GM21423 (cell line): ENCODE measurements around the gene KIF5A.
"Not testable (repeated sequence)": the region's sequence is repeated elsewhere in the genome, so short reads cannot be mapped to it uniquely, and the experiment has no call there.

Source experiments
- ATAC-seq: cut with Tn5 transposase; IDR thresholded peaks from one replicate; pipeline ENCODE4 v1.9.1; 2021; ENCODE audit warnings: mild to moderate bottlenecking, moderate library complexity; ENCODE audit not compliant: unreplicated experiment

The KIF5A gene

DNA sequence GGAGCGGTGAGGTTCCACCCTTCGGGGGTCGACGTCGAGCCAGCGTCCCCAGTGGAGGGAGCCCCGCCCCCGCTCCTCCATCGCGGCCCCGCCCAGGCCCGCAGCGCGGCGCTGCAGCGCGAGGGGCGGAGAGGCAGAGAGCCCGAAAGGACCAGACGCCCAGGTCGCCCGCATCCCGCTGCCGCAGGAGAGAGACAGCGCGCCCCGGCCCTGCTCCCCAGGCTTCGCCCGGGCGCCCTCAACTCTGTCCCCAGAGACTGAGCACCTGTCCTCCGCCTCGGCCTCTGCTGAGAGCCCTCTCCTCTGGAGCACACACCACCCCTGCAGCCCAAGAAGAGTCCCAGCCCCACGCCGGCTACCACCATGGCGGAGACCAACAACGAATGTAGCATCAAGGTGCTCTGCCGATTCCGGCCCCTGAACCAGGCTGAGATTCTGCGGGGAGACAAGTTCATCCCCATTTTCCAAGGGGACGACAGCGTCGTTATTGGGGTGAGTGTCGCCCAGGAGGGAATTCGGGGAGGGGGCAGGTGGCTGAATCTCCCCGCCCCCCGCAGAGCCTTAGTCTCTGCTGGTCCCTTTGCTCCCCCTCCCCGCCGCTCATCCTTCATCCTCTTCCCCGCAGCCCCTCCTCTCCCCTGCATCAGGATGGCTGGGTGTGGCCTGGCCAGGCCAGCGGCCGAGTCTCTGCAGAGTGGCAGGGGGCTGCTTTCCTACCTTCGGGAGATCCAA, at the start of gene KIF5A:
Gene KIF5A, plus strand, starts transcription at position 136 of the 732 bp plus-strand sequence. Its CDS starts 228 bp downstream, at position 364.
- ATAC-seq = no peak

DNA sequence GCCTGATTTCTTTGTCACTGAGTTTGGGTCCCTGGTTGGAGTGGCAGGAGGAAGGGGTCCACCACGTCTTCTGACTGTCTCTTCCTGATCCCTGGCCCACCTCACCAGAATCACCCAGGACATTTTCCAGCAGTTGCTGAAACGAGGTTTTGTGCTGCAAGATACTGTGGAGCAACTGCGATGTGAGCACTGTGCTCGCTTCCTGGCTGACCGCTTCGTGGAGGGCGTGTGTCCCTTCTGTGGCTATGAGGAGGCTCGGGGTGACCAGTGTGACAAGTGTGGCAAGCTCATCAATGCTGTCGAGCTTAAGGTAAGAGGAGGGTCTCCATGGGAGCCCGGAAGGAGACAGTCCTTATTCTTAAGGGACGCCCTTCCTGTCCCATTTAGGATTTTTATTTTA, 49.6 kb upstream of the KIF5A start:
- ATAC-seq = no peak

DNA sequence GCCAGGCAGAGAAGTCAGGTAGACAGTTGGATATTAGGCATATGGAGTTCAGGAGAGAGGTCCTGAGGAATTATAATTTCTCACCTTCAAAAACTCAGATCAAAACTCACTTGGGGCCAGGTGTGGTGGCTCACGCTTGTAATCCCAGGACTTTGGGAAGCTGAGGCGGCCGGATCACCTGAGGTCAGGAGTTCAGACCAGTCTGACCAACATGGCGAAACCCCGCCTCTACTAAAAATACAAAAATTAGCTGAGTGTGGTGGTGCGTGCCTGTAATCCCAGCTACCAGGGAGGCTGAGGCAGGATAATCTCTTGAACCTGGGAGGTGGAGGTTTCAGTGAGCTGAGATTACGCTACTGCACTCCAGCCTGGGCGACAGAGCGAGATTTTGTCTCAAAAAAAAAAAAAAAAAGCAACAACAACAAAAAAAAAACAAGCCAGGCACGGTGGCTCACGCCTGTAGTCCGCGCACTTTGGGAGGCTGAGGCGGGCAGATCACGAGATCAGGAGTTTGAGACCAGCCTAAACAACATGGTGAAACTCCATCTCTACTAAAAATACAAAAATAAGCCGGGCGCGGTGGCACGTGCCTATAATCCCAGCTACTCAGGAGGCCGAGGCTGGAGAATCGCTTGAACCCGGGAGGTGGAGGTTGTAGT, 47.4 kb upstream of the KIF5A start:
- not testable (repeated sequence) for ATAC-seq

DNA sequence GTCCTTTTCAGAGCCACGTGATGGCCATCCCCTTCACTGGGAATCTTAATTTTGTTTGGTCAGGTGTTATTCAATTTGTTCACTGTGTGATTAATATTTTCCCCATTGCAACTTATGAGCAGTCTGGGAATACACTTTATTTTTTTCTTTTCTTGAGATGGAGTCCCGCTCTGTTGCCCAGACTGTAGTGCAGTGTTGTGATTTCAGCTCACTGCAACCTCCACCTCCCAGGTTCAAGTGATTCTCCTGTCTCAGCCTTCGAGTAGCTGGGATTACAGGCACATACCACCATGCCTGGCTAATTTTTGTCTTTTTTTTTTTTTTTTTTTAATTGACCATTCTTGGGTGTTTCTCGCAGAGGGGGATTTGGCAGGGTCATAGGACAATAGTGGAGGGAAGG, 43.3 kb upstream of the KIF5A start:
- not testable (repeated sequence) for ATAC-seq

DNA sequence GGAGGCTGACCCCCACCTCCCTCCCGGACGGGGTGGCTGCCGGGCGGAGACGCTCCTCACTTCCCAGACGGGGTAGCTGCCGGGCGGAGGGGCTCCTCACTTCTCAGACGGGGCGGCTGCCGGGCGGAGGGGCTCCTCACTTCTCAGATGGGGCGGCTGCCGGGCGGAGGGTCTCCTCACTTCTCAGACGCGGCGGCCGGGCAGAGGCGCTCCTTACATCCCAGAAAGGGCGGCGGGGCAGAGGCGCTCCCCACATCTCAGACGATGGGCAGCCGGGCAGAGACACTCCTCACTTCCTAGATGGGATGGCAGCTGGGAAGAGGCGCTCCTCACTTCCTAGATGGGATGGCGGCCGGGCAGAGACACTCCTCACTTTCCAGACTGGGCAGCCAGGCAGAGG, 42.0 kb upstream of the KIF5A start:
- not testable (repeated sequence) for ATAC-seq

DNA sequence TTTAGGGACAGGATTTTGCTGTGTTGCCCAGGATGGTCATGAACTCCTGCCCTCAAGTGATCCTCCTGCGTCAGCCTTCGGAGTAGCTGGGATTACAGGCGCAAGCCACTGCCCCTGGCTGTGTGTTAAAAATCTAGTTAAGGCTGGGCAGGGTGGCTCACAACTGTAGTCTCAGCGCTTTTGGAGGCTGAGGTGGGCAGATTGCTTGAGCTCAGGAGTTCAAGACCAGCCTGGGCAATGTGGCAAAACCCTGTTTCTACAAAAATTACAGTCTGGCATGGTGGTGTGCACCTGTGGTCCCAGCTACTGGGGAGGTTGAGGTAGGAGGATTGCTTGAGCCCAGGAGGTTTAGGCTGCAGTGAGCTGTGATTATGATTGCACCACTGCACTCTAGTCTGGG, 38.7 kb upstream of the KIF5A start:
- no peak for ATAC-seq

DNA sequence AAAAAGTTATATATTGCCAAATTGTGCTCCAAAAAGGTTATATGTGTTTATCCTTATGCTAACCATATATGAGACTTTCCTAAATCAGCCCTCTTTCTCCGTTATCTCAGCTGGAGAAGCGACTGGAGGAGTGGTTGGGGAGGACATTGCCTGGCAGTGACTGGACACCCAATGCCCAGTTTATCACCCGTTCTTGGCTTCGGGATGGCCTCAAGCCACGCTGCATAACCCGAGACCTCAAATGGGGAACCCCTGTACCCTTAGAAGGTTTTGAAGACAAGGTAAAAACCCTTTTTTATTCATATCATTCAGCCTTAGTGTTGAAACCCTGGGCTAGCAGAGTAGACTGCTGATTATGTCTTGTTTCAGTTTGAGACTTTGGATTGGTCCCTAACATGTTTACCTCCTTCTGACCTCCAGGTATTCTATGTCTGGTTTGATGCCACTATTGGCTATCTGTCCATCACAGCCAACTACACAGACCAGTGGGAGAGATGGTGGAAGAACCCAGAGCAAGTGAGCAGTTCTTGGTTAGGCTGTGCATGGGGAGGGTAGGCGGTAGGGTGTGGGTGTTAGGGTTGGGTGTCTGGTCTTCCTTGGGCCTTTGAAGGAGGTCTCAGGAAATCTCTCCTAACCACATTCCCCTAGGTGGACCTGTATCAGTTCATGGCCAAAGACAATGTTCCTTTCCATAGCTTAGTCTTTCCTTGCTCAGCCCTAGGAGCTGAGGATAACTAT, 38.1 kb upstream of the KIF5A start:
- ATAC-seq = no peak

DNA sequence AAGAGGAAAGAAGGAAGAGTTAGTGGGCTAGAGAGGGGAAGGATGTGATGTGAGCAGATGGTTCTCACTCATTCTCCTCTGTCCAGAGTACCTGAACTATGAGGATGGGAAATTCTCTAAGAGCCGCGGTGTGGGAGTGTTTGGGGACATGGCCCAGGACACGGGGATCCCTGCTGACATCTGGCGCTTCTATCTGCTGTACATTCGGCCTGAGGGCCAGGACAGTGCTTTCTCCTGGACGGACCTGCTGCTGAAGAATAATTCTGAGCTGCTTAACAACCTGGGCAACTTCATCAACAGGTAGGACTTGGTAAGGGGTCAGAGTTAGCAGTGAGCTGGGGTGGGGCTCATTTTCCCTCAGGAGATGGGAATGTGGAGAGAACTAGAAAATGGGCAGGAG, 37.2 kb upstream of the KIF5A start:
- no peak for ATAC-seq

DNA sequence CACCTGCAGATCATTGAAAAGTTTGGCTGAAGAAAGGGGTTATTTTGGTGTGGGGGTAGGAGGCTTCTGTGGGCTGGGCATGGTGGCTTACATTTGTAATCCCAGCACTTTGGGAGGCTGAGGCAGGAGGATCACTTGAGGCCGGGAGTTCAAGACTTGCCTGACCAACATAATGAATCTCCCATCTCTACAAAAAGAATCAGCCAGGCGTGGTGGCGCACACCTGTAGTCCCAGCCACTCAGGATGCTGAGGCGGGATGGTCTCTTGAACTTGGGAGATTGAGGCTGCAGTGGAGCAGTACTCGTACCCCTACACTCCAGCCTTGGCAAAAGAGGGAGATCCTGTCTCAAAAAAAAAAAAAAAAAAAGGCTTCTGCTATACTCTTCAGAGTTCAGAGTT, 36.6 kb upstream of the KIF5A start:
- no peak for ATAC-seq

DNA sequence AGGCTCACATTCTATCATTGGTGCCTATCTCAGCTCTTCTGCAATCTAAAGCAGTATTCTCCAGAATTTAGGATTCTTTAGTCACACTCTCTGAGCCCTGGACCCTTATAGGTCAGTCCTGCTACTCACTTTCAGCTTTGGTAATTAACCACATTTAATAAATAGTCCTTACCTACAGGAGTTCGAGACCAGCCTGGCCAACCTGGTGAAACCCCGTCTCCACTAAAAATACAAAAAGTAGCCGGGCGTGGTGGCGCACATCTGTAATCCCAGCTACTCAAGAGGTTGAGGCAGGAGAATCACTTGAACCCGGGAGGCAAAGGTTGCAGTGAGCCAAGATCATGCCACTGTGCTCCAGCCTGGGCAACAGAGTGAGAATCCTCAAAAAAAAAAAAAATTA, 36.2 kb upstream of the KIF5A start:
- not testable (repeated sequence) for ATAC-seq

DNA sequence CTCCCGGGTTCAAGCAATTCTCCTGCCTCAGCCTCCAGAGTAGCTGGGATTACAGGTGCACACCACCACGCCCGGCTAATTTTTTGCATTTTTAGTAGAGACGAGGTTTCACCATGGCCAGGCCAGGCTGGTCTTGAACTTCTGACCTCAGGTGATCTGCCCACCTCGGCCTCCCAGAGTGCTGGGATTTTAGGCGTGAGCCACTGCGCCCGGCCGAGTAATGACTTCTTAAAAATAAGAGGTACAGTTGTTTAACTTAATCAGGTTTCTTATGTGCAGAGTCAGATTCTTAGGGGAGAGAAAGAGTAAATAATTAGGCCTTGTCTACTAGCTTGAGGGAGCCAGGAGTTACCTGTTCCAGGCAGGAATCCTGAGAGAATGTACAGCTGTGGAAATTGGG, 35.6 kb upstream of the KIF5A start:
- not testable (repeated sequence) for ATAC-seq

DNA sequence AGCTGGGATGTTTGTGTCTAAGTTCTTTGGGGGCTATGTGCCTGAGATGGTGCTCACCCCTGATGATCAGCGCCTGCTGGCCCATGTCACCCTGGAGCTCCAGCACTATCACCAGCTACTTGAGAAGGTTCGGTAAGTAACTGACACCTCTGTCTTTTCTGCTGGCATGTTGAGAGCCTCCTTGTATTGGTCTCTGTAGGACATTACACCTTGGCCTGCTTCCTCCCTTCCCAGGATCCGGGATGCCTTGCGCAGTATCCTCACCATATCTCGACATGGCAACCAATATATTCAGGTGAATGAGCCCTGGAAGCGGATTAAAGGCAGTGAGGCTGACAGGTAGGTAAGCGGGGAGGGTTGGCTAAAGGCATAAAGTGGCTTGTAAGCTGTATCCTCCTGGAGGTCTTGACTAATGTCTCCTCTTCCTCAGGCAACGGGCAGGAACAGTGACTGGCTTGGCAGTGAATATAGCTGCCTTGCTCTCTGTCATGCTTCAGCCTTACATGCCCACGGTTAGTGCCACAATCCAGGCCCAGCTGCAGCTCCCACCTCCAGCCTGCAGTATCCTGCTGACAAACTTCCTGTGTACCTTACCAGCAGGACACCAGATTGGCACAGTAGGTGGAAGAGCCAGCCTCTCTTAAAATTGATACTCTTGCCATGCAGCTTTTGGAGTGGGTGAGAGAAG, 35.0 kb upstream of the KIF5A start:
- no peak for ATAC-seq

DNA sequence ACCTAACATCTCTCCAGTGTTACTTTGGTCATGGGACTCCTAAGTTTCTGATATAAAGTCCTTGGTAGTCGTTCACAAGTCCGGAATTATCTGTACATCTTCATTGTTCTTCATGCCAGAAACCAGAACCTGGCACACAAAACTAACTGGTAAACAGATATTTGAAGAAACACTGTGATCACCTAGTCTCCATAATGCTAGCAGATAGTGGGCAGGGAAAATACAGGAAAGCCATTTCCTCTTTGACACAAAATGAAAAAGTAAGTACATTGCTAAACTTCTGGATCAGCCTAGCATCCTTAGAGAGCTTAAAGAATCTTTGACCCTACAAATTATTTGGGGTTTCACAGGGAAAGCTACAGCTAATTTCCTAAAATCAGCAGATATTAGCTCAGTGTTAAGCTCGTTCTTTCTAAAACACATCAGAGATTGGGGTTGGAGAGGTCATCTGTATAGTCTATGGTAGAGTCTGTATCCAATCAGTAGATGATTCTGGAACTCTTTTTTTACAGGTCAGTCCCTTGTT, 34.4 kb upstream of the KIF5A start:
- no peak for ATAC-seq

DNA sequence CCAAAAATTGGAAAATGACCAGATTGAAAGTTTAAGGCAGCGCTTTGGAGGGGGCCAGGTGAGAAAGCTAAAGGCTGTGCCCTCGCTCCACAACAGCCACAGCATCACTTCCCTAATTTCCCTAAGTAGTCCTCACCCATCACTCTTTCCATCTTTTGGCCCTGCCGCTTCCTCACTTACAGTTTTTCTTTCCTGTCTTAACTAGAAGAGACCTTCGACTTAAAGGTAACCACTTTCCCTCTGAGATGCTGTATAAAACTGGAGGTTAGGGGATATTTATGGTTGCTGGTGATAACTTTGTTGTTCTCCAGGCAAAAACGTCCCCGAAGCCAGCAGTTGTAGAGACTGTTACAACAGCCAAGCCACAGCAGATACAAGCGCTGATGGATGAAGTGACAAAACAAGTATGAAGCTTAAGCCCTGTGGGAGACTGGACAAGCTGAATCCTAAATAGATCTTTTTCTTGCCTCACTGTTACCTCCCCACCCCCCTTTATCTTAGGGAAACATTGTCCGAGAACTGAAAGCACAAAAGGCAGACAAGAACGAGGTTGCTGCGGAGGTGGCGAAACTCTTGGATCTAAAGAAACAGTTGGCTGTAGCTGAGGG, 33.8 kb upstream of the KIF5A start:
- no peak for ATAC-seq

DNA sequence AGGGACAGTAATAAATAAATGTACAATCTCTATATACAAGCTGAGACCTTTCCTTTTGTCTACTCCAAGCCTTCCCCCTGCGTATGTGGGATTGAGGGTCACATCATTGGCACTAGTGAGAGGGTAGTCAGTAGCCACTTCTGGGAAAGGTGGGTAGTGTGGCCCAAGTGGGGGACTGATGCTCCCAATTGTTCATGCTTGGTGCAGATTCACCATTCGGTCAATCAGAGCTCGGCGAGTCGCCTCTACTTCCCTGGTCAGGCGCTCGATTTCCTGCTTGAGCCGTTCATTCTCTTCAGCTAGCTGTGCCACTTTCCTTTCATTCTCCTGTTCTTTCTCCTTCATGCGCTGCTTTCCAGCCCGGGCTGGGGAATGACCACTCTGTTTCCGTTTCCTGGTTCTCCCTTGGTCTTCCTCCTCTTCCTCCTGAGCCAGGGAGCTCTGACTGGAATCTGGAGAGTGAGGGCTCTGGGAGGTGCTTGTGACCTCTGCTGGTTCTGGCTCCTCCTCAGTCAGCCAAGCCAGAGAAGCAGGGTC, 33.2 kb upstream of the KIF5A start:
- no peak for ATAC-seq

DNA sequence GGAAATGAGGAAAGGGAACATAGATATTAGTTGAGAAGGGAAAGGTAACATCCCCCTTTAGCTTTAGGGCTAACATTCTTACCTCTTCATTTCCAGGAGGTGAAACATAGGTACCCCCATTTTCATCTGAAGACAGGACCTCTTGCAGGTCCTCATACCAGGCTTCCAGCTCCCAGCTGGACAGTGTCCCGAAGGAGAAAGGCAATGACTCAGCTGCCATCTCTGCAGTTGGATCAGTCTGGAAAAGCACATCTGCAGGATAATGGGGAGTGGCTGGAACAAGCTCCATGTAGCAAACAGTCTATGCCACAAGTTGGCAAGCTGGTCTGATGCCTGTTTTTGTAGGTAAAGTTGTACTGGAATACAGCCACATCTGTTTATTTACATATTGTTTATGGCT, 32.7 kb upstream of the KIF5A start:
- ATAC-seq = no peak

DNA sequence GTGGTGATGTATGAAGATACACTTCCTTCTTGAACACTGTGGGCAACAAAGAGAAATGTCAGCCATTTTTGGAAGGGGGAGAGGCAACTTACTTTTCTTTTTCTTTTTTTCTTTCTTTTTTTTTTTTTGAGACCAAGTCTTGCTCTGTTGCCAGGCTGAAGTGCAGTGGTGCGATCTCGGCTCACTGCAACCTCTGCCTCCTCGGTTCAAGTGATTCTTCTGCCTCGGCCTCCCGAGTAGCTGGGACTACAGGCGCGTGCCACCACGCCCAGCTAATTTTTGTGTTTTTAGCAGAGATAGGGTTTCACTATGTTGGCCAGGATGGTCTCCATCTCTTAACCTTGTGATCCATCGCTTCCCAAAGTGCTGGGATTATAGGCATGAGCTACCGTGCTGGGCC, 32.1 kb upstream of the KIF5A start:
- ATAC-seq = not testable (repeated sequence)

DNA sequence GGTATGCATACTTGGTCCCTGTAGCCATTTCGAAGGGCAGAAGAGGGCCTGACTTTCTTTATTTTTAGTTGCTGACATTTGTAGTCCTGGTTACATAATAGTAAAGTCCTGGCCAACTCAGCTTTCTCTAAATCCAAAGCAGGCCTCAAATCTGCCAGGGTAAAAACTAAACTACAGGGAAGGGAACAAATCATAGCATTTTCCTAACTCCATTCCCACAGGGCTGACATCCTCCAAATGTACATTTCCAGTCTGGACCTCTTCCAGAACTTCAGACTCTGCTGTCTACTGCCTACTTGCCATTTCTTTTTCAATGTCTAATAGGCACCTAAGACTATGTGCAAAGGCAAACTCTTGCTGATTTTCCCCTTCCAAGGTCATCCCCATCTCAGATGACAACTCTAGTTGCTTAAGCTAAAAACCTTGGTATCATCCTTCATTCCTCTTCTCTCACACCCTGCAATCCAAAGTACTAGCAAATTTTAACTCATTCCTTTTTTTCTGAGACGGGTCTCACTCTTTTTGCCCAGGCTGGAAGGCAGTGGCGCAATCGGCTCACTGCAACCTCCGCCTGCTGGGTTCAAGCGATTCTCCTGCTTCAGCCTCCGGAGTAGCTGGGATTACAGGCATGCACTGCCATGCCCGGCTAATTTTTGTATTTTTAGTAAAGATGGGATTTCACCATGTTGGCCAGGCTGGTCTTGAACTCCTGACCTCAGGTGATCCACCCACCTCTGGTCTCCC, 31.5 kb upstream of the KIF5A start:
- ATAC-seq = no peak

DNA sequence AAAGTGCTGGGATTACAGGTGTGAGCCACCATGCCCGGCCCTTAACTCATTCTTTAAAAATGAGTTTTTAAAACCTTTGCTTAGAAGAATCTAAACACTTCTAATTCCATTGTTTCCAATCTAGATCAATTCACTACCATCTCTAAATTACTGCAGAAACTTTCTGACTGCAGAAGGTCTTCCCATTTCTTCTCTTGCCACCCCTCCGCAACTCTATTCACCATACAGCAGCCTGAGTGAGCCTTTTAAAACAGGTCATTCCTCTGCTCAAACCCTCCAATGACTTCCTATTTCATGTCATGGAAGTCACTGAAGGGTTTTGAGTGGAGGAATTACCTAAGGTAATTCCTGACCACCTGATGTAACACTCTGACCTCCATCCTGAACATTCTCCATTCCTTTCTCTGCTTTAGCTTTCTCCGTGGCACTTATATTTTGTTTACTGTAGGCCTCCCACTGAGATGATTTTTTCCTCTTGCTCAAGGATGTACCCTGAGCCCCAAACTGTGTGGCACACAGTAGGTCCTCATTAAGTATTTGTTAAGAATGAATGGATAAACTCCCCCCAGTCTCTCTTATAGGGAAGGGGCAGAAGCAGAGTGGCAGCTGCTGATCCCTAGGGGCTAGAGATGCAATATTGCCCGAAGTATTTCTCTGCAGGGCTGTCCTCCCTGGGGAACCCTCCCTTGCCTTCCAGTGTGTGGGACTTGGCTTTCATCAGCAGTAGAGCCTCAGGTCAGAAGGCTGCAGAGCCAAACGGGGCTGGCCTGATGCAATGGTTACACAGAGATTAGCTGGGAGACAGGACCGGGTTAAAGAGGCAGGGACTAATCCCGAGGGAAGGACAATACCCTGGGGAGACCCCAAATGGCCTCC, 30.7 kb upstream of the KIF5A start:
- ATAC-seq = no peak
